Karpas-422 (cell line): ENCODE measurements around the gene ATG16L2. TPM values are rescaled to one million over a fixed set of nuclear protein-coding genes. Genes with fewer than 3 reads are reported as not detected.
A peak's percentile ranks its signal among the peaks of the same experiment; 100 is the strongest.

ENCODE experiments used
- DNase-seq: peaks from one replicate; pipeline ENCODE4 v3.0.0-alpha.2; 2015
- H2AFZ ChIP-seq: fragments of 200-600 bp; sonication (generic); 2 replicates; pipeline ENCODE4 v1.6.1; 2014; ENCODE audit warnings: antibody characterized with exemption, low read length, mixed read lengths
- H3K27ac ChIP-seq: fragments of 200-600 bp; sonication (generic); 2 replicates; pipeline ENCODE4 v1.5.1; 2014; ENCODE audit warnings: mild to moderate bottlenecking, low read length, moderate library complexity
- H3K27me3 ChIP-seq: fragments of 200-600 bp; sonication (generic); 2 replicates; pipeline ENCODE4 v1.6.1; 2014; ENCODE audit warnings: low read length, mixed read lengths
- H3K36me3 ChIP-seq: fragments of 200-600 bp; sonication (generic); 2 replicates; pipeline ENCODE4 v1.6.1; 2014; ENCODE audit warnings: low read length, mixed read lengths; ENCODE audit not compliant: insufficient read depth
- H3K4me1 ChIP-seq: fragments of 200-600 bp; sonication (generic); 2 replicates; pipeline ENCODE4 v1.6.1; 2014; ENCODE audit warnings: mild to moderate bottlenecking, low read length, mixed read lengths
- H3K4me2 ChIP-seq: fragments of 200-600 bp; sonication (generic); 2 replicates; pipeline ENCODE4 v1.6.1; 2014; ENCODE audit warnings: low read length, low read depth, mild to moderate bottlenecking; ENCODE audit not compliant: poor library complexity, severe bottlenecking
- H3K4me3 ChIP-seq: fragments of 200-600 bp; sonication (generic); 2 replicates; pipeline ENCODE4 v1.5.1; 2014; ENCODE audit warnings: mild to moderate bottlenecking, antibody characterized with exemption, low read length, mixed read lengths
- H3K79me2 ChIP-seq: fragments of 200-600 bp; sonication (generic); 2 replicates; pipeline ENCODE4 v1.6.1; 2014; ENCODE audit warnings: mild to moderate bottlenecking, low read length, mixed read lengths
- H3K9ac ChIP-seq: fragments of 200-600 bp; sonication (generic); 2 replicates; pipeline ENCODE4 v1.6.0; 2014; ENCODE audit warnings: low read length
- H3K9me2 ChIP-seq: fragments of 200-600 bp; sonication (generic), shearing (Covaris generic); replicated peaks from 2 replicates; pipeline ENCODE4 v1.6.0; 2014; ENCODE audit warnings: mild to moderate bottlenecking, low read length, moderate library complexity; ENCODE audit not compliant: insufficient read depth
- H3K9me3 ChIP-seq: fragments of 300-700, 200-600 bp; sonication (generic); 2 replicates; pipeline ENCODE4 v1.6.1; 2014; ENCODE audit warnings: low read length, mixed read lengths
- H4K20me1 ChIP-seq: fragments of 200-600 bp; sonication (generic); 2 replicates; pipeline ENCODE4 v1.6.1; 2014; ENCODE audit warnings: mild to moderate bottlenecking, antibody characterized with exemption, low read length, low read depth; ENCODE audit not compliant: insufficient read depth
- total RNA-seq: library from RNA; depleted of rRNA; stranded (reverse); fragments of >200 nt; shearing (Covaris generic); gene quantifications from 2 replicates; pipeline ENCODE4 v1.2.3, GENCODE V29; 2014; ENCODE audit warnings: low replicate concordance

The ATG16L2 gene
- total RNA-seq, 1 experiment from 2014 or later = 14.8 TPM

GRCh38 chr11:72836111-72836510, 21.9 kb downstream of the ATG16L2 start:
- Histone ChIP-seq H2AFZ (no peak overlapping the region), H3K36me3 (peaks cover 22% of the 10 kb centered on the region; the same call in 1 of the 2 replicates), H3K79me2 (no peaks in the 10 kb centered on the region), H3K27ac (no peak overlapping the region), H3K9me2 (no peaks in the 10 kb centered on the region), H3K9me3 (no peaks in the 10 kb centered on the region), H3K27me3 (no peaks in the 10 kb centered on the region), H4K20me1 (no peaks in the 10 kb centered on the region), H3K4me3 (no peak overlapping the region), H3K4me2 (no peak overlapping the region), H3K4me1 (no peaks in the 10 kb centered on the region), H3K9ac (no peak overlapping the region)
- DNase-seq = no peak

- no peak overlapping the region for H3K9ac ChIP-seq
- no peaks in the 10 kb centered on the region for H3K9me3 ChIP-seq
- H4K20me1 ChIP-seq = no peaks in the 10 kb centered on the region
- H3K27me3 ChIP-seq = no peaks in the 10 kb centered on the region
- H3K27ac ChIP-seq = no peak overlapping the region
- no peaks in the 10 kb centered on the region for H3K79me2 ChIP-seq
- H3K4me2 ChIP-seq = no peak overlapping the region
- no peaks in the 10 kb centered on the region for H3K9me2 ChIP-seq
- H2AFZ ChIP-seq = no peak overlapping the region
- H3K4me3 ChIP-seq = no peak overlapping the region
- no peaks in the 10 kb centered on the region for H3K4me1 ChIP-seq
- DNase-seq = no peak
- peaks cover 30% of the 10 kb centered on the region for H3K36me3 ChIP-seq
These were observed 24.6 kb downstream of the ATG16L2 start for GRCh38 chr11:72838691-72839305.

GRCh38 chr11:72840780-72841179, 26.6 kb downstream of the ATG16L2 start:
- peaks cover 30% of the 10 kb centered on the region for H3K36me3 ChIP-seq
- DNase-seq = no peak
- H3K27ac ChIP-seq = no peak overlapping the region

GRCh38 chr11:72841397-72841796, 27.2 kb downstream of the ATG16L2 start:
- H3K4me3 ChIP-seq = no peak overlapping the region
- no peaks in the 10 kb centered on the region for H3K4me1 ChIP-seq
- no peaks in the 10 kb centered on the region for H4K20me1 ChIP-seq
- H3K27me3 ChIP-seq = no peaks in the 10 kb centered on the region
- no peak overlapping the region for H3K4me2 ChIP-seq
- no peaks in the 10 kb centered on the region for H3K9me3 ChIP-seq
- H3K36me3 ChIP-seq = peaks cover 25% of the 10 kb centered on the region
- DNase-seq = no peak
- H3K27ac ChIP-seq = no peak overlapping the region
- no peaks in the 10 kb centered on the region for H3K79me2 ChIP-seq
- H3K9ac ChIP-seq = no peak overlapping the region
- H2AFZ ChIP-seq = no peak overlapping the region
- no peaks in the 10 kb centered on the region for H3K9me2 ChIP-seq

More at GRCh38 chr11:72840780-72841179, 26.6 kb downstream of the ATG16L2 start:
- no peaks in the 10 kb centered on the region for H3K4me1 ChIP-seq
- no peaks in the 10 kb centered on the region for H3K27me3 ChIP-seq
- H3K4me2 ChIP-seq = no peak overlapping the region
- no peak overlapping the region for H2AFZ ChIP-seq
- H4K20me1 ChIP-seq = no peaks in the 10 kb centered on the region
- no peaks in the 10 kb centered on the region for H3K79me2 ChIP-seq
- no peak overlapping the region for H3K4me3 ChIP-seq
- no peak overlapping the region for H3K9ac ChIP-seq
- no peaks in the 10 kb centered on the region for H3K9me3 ChIP-seq
- H3K9me2 ChIP-seq = no peaks in the 10 kb centered on the region

GRCh38 chr11:72842126-72842525, 27.9 kb downstream of the ATG16L2 start:
- Histone ChIP-seq H3K27me3 (no peaks in the 10 kb centered on the region), H4K20me1 (no peaks in the 10 kb centered on the region), H3K9me2 (no peaks in the 10 kb centered on the region), H3K4me3 (no peak overlapping the region), H3K9ac (no peak overlapping the region), H3K27ac (no peak overlapping the region), H3K79me2 (no peaks in the 10 kb centered on the region), H3K4me2 (no peak overlapping the region), H3K9me3 (no peaks in the 10 kb centered on the region), H2AFZ (no peak overlapping the region), H3K4me1 (no peaks in the 10 kb centered on the region), H3K36me3 (peaks cover 20% of the 10 kb centered on the region)
- no peak for DNase-seq

GRCh38 chr11:72842653-72843330, 28.6 kb downstream of the ATG16L2 start:
- Histone ChIP-seq H3K4me2 (no peak overlapping the region), H3K4me1 (no peaks in the 10 kb centered on the region), H3K4me3 (no peak overlapping the region), H3K27ac (no peak overlapping the region), H3K9me3 (no peaks in the 10 kb centered on the region), H2AFZ (no peak overlapping the region), H3K9me2 (no peaks in the 10 kb centered on the region), H3K27me3 (no peaks in the 10 kb centered on the region), H3K9ac (no peak overlapping the region), H3K36me3 (peaks cover 14% of the 10 kb centered on the region), H4K20me1 (no peaks in the 10 kb centered on the region), H3K79me2 (no peaks in the 10 kb centered on the region)
- no peak for DNase-seq

- Histone ChIP-seq H3K4me3 (no peak overlapping the region), H3K9me2 (no peaks in the 10 kb centered on the region), H3K27me3 (no peaks in the 10 kb centered on the region), H4K20me1 (no peaks in the 10 kb centered on the region), H3K9ac (no peak overlapping the region), H3K9me3 (no peaks in the 10 kb centered on the region), H3K36me3 (peaks cover 22% of the 10 kb centered on the region), H3K27ac (no peak overlapping the region), H3K4me2 (no peak overlapping the region), H3K79me2 (no peaks in the 10 kb centered on the region), H3K4me1 (no peaks in the 10 kb centered on the region), H2AFZ (no peak overlapping the region)
- no peak for DNase-seq
These were observed 30.1 kb downstream of the ATG16L2 start for GRCh38 chr11:72844356-72844755.

GRCh38 chr11:72848846-72849466, 34.7 kb downstream of the ATG16L2 start:
- peak; percentile 64 for DNase-seq
- Histone ChIP-seq H3K27me3 (no peaks in the 10 kb centered on the region), H3K4me1 (no peaks in the 10 kb centered on the region), H3K9ac (no peak overlapping the region), H3K36me3 (peaks cover 13% of the 10 kb centered on the region; the same call in 1 of the 2 replicates), H3K27ac (no peak overlapping the region), H3K4me3 (no peak overlapping the region), H3K4me2 (no peak overlapping the region), H3K79me2 (peaks cover 7% of the 10 kb centered on the region; the same call in 1 of the 2 replicates), H2AFZ (no peak overlapping the region), H4K20me1 (no peaks in the 10 kb centered on the region), H3K9me2 (no peaks in the 10 kb centered on the region), H3K9me3 (no peaks in the 10 kb centered on the region)
